ES-I3 (cell line): ENCODE data around the gene IKBKG.
"Not testable (repeated sequence)": the region's sequence is repeated elsewhere in the genome, so short reads cannot be mapped to it uniquely, and the experiment has no call there.

Experiments
- H3K36me3 ChIP-seq: 2 replicates; pipeline ENCODE4 v1.6.1; 2013; ENCODE audit warnings: mild to moderate bottlenecking, low read length, control low read depth, moderate library complexity; ENCODE audit not compliant: insufficient read depth
- H3K4me1 ChIP-seq: 2 replicates; pipeline ENCODE4 v1.6.1; 2013; ENCODE audit warnings: mild to moderate bottlenecking, control low read depth, low read length; ENCODE audit not compliant: insufficient read depth
- H3K9ac ChIP-seq: 2 replicates; pipeline ENCODE4 v1.6.1; 2013; ENCODE audit warnings: low read depth, mild to moderate bottlenecking, low read length, moderate library complexity
- H3K9me3 ChIP-seq: 2 replicates; pipeline ENCODE4 v1.6.1; 2013; ENCODE audit warnings: mild to moderate bottlenecking, low read length, moderate library complexity; ENCODE audit not compliant: control insufficient read depth, insufficient read depth

Gene IKBKG

GRCh38 chrX:154599531-154599930, 52.1 kb downstream of the IKBKG start:
- peaks cover 10% of the 10 kb centered on the region for H3K9me3 ChIP-seq
- peaks cover 16% of the 10 kb centered on the region for H3K4me1 ChIP-seq
- H3K36me3 ChIP-seq, result no peaks in the 10 kb centered on the region
- no peak overlapping the region for H3K9ac ChIP-seq

- H3K36me3 ChIP-seq, result no peaks in the 10 kb centered on the region
- peaks cover 8% of the 10 kb centered on the region for H3K9me3 ChIP-seq
- peaks cover 14% of the 10 kb centered on the region for H3K4me1 ChIP-seq
- H3K9ac ChIP-seq, result no peak overlapping the region
These were observed 53.4 kb downstream of the IKBKG start for GRCh38 chrX:154600759-154601374.

GRCh38 chrX:154602226-154602625, 54.8 kb downstream of the IKBKG start:
- Histone ChIP-seq H3K36me3 (no peaks in the 10 kb centered on the region), H3K9ac (no peak overlapping the region), H3K9me3 (peaks cover 7% of the 10 kb centered on the region), H3K4me1 (peaks cover 10% of the 10 kb centered on the region; the same call in 1 of the 2 replicates)

DNA sequence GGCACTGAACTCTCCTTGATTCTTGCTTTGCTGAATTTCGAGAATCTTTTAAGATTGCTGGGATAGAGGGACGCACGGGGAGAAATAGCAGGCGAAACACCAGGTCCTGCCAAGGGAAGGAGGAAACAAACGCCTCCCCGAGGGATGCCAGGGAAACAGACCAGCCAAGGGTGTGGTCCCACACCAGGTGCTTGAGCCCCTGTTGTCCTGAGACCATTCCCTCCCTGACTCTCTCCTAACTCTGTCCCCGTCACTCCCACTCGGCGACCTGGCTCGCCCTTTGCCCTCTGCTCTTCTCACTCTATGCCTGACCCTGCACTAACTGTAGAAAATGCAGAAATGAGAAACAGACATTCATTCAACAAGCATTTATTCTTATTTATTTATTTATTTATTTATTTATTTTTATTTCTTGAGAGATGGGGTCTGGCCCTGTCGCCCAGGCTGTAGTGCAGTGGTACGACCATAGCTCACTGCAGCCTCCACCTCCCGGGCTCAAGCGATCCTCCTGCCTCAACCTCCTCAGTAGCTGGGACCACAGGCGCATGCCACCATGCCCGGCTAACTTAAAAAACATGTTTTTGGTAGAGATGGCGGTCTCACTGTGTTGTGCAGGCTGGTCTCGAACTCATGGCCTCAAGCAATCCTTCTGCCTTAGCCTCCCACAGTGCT, 55.5 kb downstream of the IKBKG start:
- Histone ChIP-seq H3K36me3 (no peaks in the 10 kb centered on the region), H3K9me3 (0 out of 2 replicates have a peak, but pooled peaks cover under 1% of the 10 kb centered on the region), H3K4me1 (peaks cover 10% of the 10 kb centered on the region; the same call in 1 of the 2 replicates), H3K9ac (no peak overlapping the region; the same call in 1 of the 2 replicates)

- Histone ChIP-seq H3K9me3 (no peaks in the 10 kb centered on the region), H3K36me3 (no peaks in the 10 kb centered on the region), H3K9ac (no peak overlapping the region), H3K4me1 (peaks cover 10% of the 10 kb centered on the region; the same call in 1 of the 2 replicates)
These were observed 56.3 kb downstream of the IKBKG start for GRCh38 chrX:154603438-154604430.

GRCh38 chrX:154605566-154605965, 58.1 kb downstream of the IKBKG start:
- no peak overlapping the region for H3K9ac ChIP-seq
- H3K36me3 ChIP-seq, result no peaks in the 10 kb centered on the region
- no peaks in the 10 kb centered on the region for H3K9me3 ChIP-seq
- H3K4me1 ChIP-seq, result peaks cover 10% of the 10 kb centered on the region; the same call in 1 of the 2 replicates

GRCh38 chrX:154607370-154607769, 60.0 kb downstream of the IKBKG start:
- Histone ChIP-seq H3K9me3 (no peaks in the 10 kb centered on the region), H3K36me3 (no peaks in the 10 kb centered on the region), H3K4me1 (peaks cover 10% of the 10 kb centered on the region; the same call in 1 of the 2 replicates), H3K9ac (no peak overlapping the region)

DNA sequence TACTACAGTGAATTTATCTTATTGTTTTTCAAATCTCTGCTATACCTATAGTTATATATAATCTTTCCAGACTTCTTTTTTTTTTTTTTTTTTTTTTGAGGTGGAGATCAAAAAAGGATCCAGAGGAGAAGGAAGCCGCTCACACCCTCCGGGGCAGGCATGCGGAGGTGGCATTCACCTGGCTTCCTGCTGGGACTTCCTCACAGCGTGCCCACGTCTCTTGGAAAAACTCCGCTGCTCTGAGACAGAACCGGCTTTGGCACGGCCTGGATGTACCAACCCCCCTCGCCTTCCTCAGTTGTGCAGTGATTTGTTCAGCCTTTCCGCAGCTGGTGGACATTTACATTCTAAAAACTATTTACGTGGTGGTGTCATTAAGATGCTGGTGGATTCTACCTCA, 60.6 kb downstream of the IKBKG start:
- not testable (repeated sequence) for H3K9ac ChIP-seq, H3K36me3 ChIP-seq, H3K4me1 ChIP-seq, H3K9me3 ChIP-seq

DNA sequence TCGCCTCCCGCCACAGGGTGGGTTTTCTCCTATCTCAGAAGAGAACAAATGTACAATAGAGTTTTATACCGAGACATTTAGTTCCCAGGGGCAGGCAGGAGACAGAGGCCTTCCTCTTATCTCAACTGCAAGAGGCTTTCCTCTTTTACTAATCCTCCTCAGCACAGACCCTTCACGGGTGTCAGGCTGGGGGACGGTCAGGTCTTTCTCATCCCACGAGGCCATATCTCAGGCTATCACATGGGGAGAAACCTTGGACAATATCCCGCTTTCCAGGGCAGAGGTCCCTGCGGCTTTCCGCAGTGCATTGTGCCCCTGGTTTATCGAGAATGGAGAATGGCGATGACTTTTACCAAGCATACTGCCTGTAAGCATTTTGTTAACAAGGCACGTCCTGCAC, 61.4 kb downstream of the IKBKG start:
- not testable (repeated sequence) for H3K36me3 ChIP-seq, H3K9ac ChIP-seq, H3K9me3 ChIP-seq, H3K4me1 ChIP-seq

DNA sequence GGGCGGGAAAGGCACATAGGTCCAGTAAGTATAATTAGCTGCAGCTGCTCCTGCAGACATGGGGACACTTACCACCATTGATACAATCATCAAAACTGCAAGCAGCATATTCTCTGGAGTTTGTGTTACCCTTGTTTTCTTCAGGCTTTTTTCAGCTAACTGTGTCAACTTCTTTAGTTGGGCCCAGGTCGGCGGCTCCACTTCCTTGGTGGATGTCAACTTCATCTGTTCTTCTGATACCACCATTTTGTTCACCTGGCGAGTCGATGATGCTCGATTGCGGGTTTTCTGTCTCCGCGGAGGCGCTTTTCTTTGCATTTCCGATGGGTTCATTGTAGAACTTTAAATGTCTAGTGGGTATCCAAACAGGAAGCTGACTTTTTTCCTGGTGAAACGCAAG, 63.7 kb downstream of the IKBKG start:
- H3K9me3 ChIP-seq, H3K9ac ChIP-seq, H3K4me1 ChIP-seq, H3K36me3 ChIP-seq: not testable (repeated sequence)

- not testable (repeated sequence) for H3K9me3 ChIP-seq, H3K9ac ChIP-seq, H3K4me1 ChIP-seq, H3K36me3 ChIP-seq
These were observed 66.2 kb downstream of the IKBKG start for GRCh38 chrX:154613586-154613985.
